Renal cortex interstitium (tissue), 11 donors: Measurements from ENCODE around the gene NLRC5. TPM values are rescaled to one million over a fixed set of nuclear protein-coding genes. Genes with fewer than 3 reads are reported as not detected.
A peak's percentile ranks its signal among the peaks of the same experiment; 100 is the strongest.
"Not testable (repeated sequence)": the region's sequence is repeated elsewhere in the genome, so short reads cannot be mapped to it uniquely, and the experiment has no call there.

ENCODE experiments used
- DNase-seq, 11 donors: peaks; one replicate each; pipeline ENCODE4 v3.0.0-alpha.2; 2013; ENCODE audit warnings: low read depth in 9 of 11, low spot score in 4 of 11; ENCODE audit errors: extremely low read depth in 1 of 11
- polyA plus RNA-seq, 3 donors: library from polyadenylated mRNA; unstranded; fragments of 120-200 nt; gene quantifications; one replicate each; pipeline ENCODE4 v1.2.1, GENCODE V29; 2013; ENCODE audit not compliant: insufficient read length in 3 of 3

NLRC5 gene
- polyA plus RNA-seq, 3 donors = 2.3 to 4.2 (median 2.6) TPM

GRCh38 chr16:57104706-57105105 lies 115.3 kb downstream of the NLRC5 start:
- no peak for DNase-seq

DNA sequence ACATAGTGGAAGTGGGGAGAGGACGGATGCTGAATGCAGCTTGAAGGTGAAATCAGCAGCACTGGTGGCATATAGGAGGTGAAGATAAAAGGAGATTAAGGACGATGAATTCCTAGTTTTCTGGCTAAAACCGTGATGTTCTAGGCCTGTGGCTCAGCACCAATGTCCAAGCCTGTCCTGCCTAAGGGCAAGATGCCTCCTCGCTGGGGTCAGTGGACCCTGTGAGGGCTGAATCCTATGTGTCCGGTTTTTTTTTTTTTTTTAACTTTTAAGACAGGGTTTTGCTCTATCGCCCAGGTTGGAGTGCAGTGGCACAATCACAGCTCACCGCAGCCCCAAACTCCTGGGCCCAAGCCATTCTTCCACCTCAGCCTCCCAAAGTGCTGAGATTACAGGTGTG lies 115.8 kb downstream of the NLRC5 start:
- DNase-seq = no peak

- DNase-seq = no peak
These were observed 117.4 kb downstream of the NLRC5 start for GRCh38 chr16:57106767-57107166.

GRCh38 chr16:57107321-57107922 lies 118.1 kb downstream of the NLRC5 start:
- DNase-seq = no peak

GRCh38 chr16:57108432-57108831 lies 119.1 kb downstream of the NLRC5 start:
- no peak for DNase-seq

DNA sequence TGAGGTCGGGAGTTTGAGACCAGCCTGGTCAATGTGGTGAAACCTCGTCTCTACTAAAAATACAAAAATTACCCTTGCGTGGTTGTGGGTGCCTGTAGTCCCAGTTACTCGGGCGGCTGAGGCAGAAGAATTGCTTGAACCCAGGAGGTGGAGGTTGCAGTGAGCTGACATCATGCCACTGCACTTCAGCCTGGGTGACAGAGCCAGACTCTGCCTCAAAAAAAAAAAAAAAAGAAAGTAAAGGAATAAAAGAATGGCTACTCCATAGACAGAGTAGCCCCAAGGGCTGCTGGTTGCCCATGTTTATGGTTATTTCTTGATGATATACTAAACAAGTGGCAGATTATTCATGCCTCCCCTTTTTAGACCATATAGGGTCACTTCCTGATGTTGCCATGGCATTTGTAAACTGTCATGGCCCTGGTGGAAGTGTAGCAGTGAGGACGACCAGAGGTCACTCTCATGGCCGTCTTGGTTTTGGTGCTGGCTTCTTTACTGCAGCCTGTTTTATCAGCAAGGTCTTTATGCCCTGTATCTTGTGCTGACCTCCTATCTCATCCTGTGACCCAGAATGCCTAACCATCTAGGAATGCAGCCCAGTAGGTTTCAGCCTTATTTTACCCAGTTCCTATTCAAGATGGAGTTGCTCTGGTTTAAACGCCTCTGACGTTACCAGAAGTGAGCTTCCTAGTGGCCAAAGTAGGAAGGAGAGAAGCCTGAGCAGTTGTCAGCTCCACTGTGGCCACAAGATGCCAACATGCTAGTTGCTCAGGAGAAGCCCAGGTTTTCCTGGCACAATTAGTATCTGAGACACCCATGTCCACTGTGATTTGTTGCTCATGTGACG lies 120.1 kb downstream of the NLRC5 start:
- not testable (repeated sequence) for DNase-seq

DNA sequence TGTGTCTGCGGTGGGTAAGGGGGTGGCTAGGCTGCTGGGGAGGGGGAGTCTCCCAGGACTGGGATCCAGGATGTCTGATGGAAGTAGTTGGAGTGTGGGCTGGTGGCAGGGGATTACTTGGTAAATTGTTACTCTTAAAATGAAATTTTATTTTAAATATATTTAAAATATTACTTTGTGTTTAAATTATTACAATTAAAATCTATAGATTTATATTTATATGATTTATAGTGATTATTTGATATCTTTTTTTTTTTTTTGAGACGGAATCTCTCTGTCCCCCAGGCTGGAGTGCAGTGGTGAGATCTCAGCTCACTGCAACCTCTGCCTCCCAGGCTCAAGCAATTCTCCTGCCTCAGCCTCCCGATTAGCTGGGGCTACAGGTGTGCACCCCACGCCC lies 121.6 kb downstream of the NLRC5 start:
- no peak for DNase-seq

GRCh38 chr16:57111420-57111819 lies 122.1 kb downstream of the NLRC5 start:
- no peak for DNase-seq

DNA sequence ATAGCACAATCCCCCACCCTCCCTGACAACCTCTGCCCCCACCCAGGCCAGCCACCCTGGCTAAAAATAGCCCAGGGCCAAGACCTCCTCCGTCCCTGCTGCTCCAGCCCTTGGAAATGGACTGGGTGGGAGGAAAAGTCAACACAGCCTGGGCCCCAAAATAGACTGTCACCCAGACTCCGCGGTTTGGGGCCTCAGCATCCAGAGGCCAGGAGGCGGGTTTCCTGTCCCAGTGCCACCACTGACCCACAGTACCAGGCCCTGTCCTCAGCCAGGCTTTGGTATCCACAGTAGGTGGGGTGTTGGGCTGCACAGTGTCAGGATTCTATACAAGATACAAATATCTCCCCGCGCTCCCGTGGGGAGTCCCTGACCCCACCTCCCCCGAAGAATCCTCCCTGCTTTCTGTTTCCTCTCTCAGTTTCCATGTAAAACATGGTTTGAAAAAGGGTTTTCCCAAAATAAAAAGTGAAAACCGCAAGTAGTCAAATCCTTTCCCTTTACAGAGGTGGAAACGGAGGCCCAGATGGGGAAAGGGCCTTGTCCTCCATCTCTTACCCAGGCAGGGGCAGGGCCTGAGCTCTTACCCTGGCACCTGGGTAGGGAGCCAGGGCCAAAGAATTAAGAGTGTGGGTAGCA lies 123.2 kb downstream of the NLRC5 start:
- no peak for DNase-seq

DNA sequence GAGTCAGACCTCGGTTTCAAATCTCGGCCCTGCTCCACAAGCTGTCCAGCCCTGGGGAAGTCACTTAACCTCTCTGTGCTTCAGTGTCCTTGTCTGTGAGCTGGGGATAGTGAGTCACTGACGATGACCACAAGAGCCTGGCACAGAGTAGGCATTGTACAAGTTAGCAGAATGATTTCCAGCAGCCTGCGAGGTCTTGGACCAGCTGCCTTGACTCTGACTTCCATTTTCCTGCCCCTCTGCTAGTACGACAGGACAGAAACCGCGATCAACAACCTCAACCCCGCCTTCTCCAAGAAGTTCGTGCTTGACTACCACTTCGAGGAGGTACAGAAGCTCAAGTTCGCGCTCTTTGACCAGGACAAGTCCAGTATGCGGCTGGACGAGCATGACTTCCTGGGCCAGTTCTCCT lies 123.7 kb downstream of the NLRC5 start:
- DNase-seq = no peak

- DNase-seq = no peak
These were observed 124.3 kb downstream of the NLRC5 start for GRCh38 chr16:57113664-57114063.

GRCh38 chr16:57115168-57115513 lies 125.8 kb downstream of the NLRC5 start:
- no peak for DNase-seq

- DNase-seq = peak in 3 of 11 donors; percentile 21 to 43 (median 34)
These were observed 126.3 kb downstream of the NLRC5 start for GRCh38 chr16:57115514-57116182.

DNA sequence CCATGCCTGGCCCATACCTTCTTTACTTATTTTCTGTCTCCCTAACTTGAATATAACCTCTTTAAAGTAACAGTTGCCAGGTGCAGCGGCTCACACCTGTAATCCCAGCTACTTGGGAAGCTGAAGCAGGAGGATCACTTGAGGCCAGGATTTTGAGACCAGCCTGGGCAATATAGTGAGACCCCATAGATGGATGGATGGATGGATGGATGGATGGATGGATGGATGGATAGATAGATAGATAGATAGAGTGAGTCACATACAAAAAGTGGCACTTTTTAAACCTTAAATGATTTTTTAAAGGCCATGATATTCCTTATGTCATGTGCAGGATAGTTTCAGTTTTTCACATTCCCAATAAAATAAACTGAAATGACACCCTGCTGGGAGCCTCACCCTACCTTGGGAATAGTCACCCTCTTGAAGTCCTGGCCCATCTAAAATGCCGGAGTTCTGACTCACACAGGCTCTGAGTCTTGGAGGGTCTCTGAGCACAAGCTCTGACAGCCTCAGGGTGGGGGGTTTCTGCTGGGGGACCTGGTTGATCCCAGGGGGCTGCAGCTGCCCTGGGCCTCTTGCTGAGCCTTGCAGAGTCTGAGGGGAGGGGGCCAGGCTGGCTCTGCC lies 129.2 kb downstream of the NLRC5 start:
- no peak for DNase-seq

GRCh38 chr16:57123216-57123973 lies 134.0 kb downstream of the NLRC5 start:
- DNase-seq = no peak

DNA sequence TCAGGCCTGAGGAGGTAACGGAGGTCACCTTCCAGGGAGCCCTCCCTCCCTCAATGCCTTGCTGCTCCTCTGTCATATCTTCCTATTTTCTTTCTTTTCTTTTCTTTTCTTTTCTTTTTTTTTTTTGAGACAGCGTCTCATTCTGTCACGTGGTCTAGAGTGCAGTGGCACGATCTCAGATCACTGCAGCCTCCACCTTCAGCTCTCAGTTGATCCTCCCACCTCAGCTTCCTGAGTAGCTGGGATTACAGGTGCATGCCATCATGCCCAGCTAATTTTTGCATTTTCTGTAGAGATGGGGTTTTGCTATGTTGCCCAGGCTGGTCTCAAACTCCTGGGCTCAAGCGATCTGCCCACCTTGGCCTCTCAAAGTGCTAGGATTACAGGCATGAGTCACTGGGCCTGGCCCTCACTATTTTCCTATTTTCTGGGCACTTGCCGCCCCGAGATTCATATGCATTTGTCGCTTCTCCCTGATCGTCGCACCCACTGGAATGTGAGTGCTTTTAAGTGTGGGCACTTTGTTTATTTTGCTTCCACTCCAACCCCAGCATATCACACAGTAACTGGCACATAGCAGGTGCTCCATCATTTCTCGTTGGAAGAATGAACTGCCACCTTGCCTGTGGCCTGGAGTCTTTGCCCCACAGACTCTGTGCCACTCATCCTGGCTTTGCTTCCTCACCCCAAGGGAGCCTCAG lies 134.8 kb downstream of the NLRC5 start:
- DNase-seq = no peak

DNA sequence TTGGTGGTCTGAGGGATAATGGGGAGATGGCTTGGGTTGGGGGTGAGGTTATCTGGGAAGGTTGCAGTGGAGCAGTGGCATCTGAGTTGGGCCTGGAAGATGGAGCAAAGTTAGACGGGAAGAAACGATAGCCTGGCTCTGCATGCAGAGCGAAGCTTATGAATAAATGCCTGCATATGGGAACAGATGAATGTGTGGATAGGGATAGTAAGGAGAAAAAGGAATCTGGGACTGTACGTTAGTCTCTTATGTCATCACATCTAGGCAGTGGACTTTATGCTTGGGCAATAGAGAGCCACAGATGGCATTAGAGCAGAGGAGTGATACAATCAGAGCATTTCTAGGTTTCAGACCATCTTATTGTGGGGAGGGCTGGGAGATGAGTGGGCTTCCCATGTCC lies 136.0 kb downstream of the NLRC5 start:
- no peak for DNase-seq

DNA sequence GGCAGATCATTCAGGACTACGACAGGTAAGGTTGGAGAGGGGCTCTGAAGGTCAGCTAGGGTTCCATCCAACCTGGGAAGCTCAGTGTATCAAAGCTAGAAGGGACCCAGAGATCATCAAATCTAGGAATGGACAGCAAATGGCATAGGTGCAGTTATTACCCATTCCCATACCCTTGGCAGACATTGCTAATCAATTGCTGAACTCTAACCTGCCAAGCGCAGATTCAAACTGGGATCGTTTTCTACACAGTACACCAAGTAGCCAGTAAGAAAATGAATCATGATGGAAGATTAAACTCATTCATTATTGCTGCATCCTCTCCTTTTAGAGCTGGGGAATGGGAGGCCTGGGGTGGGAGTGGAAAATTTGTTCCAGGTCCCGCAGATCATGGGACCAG lies 136.6 kb downstream of the NLRC5 start:
- no peak for DNase-seq
